Motor neuron (in vitro differentiated cells): Measurements from ENCODE around the gene PLK3. TPM values are rescaled to one million over a fixed set of nuclear protein-coding genes. Genes with fewer than 3 reads are reported as not detected.

Source experiments
- ATAC-seq, 8 experiments: fragments of 200-7000 bp; cut with Tn5 transposase; replicated peaks in 6 of 8; 2 replicates each; pipeline ENCODE4 v1.8.0; 2021; ENCODE audit warnings: mild to moderate bottlenecking in 8 of 8, moderate library complexity in 8 of 8
- H3K27ac ChIP-seq, 2 donors: fragments of 250-450 bp; sonication (Bioruptor Pico); 2 replicates each; pipeline ENCODE4 v1.9.0; 2021; ENCODE audit warnings: antibody characterized with exemption in 2 of 2, mild to moderate bottlenecking in 2 of 2, moderate library complexity in 1 of 2
- H3K4me1 ChIP-seq, 2 donors: fragments of 250-450 bp; sonication (Bioruptor Pico); replicated peaks in 1 of 2; 2 replicates each; pipeline ENCODE4 v1.6.1; 2021; ENCODE audit warnings: antibody characterized with exemption in 2 of 2, mild to moderate bottlenecking in 2 of 2, moderate library complexity in 1 of 2
- H3K4me3 ChIP-seq, 5 donors: fragments of 250-450 bp; sonication (Bioruptor Pico); 2 replicates each; pipeline ENCODE4 v1.9.0; 2021; ENCODE audit warnings: antibody characterized with exemption in 5 of 5, mild to moderate bottlenecking in 5 of 5, moderate library complexity in 4 of 5
- whole genome bisulfite sequencing, 10 experiments: fragments of 450-650 bp; shearing (Covaris generic); methylation state at CpG; one replicate each; pipeline ENCODE4 v1.0.0; 2022; 5-methylcytosine and 5-hydroxymethylcytosine counted together
- in situ Hi-C, 9 experiments: fragments of 400-800 bp; cut with MboI; loops; one replicate each; pipeline ENCODE4 v1.15.0; 2021; ENCODE audit warnings: low sequenced_read_pairs in 9 of 9, low pct_unique_long_range_greater_than_20kb in 2 of 9; ENCODE audit not compliant: unreplicated experiment in 9 of 9
- total RNA-seq, 8 experiments: library from RNA; unstranded; fragments of 300-600 nt; gene quantifications; 2 replicates each; pipeline versions ENCODE4 v1.2.3 to v1.2.4, GENCODE V29; 2022

PLK3 gene
- total RNA-seq, 8 experiments from 2014 or later: 17.4 to 48.5 (median 28.3) TPM

DNA sequence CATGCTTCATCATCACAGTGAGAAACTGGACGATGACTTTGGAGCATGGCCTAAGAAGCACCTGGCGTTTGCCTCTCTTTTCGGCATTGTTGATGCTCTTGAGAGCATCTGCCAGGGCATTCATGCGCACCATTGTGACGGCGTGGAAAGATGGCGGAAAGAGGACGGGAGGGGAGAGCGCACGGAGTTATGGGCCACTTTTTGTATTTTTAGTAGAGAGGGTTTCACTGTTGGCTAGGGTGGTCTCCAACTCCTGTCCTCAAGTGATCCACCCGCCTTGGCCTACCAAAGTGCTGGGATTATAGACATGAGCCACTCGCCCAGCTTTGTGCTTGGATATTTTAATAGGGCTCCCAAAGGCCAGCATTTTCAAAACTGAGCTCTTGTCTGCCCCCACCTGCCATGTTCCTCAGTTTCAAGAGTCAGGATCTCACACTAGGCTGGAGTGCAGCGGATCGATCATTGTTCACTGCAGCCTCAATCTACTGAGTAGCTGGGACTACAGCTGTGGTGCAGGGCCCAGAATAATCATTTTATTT is 19.5 kb upstream of the PLK3 start:
- Histone ChIP-seq H3K4me3 (no peak overlapping the region), H3K4me1 (peaks cover 28 to 32% of the 10 kb centered on the region in 2 donors), H3K27ac (no peak overlapping the region)
- ATAC-seq: peak in 1 of 8 experiments; percentile 3
- in situ Hi-C loops: no loop called here
- WGBS, 10 experiments: 87 to 98% (median 93%) methylated on average over 8 to 14 of the region's 14 CpGs; no CpG with 5 or more reads in 4 of the 10 experiments

DNA sequence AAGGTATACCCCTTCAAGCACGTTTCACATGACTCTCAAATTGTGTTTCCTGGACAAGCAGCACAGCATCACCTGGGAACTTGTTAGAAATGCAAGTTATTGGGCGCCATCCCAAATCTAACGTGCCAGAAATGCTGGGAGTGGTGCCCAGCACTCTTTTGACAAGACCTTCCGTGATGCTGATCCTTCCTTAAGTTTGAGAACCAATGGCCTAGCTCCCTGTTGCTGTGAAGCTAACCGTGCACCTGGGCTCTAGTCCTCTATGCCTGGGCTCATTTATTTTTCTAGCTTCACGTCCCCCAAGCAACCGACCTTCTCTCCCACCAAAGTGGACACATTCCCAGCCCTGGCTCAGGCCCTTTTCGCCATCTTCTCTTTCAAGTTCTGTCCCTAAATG is 16.5 kb upstream of the PLK3 start:
- ATAC-seq: peak in 1 of 8 experiments; percentile 2
- H3K4me1 ChIP-seq: peaks cover 20 to 28% of the 10 kb centered on the region in 2 donors
- in situ Hi-C loops: no loop called here
- H3K27ac ChIP-seq: no peak overlapping the region
- peak overlapping the region in 1 of 5 donors; percentile 10 for H3K4me3 ChIP-seq
- WGBS, 10 experiments: 62 to 92% (median 82%) methylated on average over 2 to 8 of the region's 8 CpGs; no CpG with 5 or more reads in 2 of the 10 experiments

DNA sequence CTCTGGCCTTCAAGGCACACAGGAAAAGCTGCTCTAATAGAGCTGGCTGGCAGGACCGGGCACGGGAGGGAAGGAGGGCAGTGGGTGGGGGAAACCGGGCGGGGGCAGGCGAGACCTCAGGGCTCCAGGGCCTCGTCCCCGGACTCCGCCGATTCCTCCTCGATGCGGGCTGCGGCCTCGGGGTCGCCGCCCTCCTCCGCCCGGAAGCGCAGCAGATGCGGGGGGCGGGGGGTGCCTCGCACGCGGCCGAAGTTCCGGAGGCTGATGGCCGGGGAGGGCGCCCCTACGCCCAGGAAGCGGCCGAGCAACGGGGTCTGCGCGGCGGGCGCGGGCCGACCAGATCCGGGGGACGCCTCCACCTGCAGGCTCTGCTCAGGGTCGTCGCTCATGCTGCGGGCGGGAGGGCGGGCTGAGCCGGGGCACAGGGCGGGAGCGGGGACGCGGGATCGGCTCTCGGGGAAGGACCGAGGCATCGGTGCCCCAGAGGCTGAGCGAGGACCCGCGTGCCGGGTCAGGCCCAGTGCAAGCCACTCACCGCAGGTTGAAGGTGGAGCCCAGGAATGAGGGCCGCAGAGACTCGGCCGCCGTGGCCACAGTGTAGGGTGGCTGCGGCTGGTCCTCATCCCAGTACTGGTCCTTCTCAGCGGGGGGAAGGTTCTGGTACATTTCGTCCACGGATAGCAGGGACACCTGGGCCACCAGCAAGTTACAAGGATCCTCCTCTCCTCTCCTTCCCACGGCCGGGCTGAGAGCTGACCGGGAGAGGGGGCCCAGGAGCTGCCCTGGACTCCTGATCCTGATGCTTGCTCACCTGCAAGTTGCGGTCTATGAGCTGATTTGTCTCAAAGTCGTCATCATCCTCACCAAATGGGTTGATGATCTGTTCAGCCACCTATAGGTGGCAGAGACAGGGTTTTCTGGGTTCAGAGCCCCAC is 15.8 kb upstream of the PLK3 start:
- in situ Hi-C loops: no loop called here

DNA sequence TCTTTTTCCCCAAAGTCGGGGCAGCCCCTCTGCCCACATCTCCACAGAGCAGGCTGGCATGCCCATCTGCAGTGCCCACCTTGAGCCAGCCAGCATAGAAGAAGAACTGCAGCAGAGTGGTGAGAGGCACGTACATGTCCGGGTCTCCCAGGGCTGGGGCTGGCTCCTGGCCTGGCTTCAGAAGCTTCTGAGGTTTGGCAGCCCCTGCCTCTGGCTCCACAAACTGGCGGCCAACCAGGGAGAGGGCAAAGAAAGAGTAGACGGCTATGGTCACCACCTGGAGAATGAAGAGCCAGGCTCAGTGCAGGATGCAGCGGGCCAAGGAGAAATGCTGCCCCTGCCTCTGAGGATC is 15.2 kb upstream of the PLK3 start:
- peaks cover 20 to 28% of the 10 kb centered on the region in 2 donors for H3K4me1 ChIP-seq
- 67 to 100% (median 100%) methylated on average over 1 to 3 of the region's 6 CpGs; no CpG with 5 or more reads in 6 of the 10 experiments for WGBS, 10 experiments
- H3K27ac ChIP-seq: no peak overlapping the region
- ATAC-seq: no peak
- H3K4me3 ChIP-seq: no peak overlapping the region
- in situ Hi-C loops: no loop called here

More for the DNA sequence above, 15.8 kb upstream of the PLK3 start:
- Histone ChIP-seq H3K4me3 (peak overlapping the region in 3 of 5 donors; percentile 7 to 16 (median 10)), H3K4me1 (peaks cover 20 to 28% of the 10 kb centered on the region in 2 donors), H3K27ac (no peak overlapping the region)
- ATAC-seq: peak; percentile 4 to 42 (median 22)
- 0 to 83% (median 40%) methylated on average over 2 to 19 of the region's 71 CpGs; no CpG with 5 or more reads in 4 of the 10 experiments for WGBS, 10 experiments

DNA sequence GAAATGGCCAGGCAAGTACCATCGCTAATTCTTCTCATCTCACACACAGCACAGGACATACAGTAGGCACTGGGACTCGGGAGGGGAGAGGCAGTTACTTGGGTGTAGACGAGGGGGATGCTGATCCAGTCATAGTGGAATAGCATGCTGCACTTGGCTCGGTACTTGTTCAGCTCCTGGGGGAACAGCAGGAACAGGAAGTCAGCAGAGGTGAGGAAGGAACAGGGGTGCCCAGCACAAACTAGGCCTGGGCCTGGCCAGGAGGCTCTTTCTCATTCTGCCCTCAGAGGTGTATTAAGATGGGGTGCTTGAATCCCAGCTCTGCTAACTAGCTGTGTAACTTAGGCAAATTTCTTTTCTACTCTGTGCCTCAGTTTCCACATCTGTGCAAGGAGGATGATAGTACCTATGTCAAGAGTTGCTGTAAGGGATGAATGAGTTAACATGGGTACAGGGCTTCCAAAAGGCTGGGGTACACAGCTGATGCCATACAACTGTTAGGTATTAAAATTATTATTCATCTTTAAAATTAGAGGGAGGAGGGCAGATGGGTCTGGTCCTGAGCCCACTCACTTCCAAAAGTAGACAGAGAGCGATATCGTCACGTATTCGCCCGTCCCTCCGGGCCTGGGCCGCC is 14.6 kb upstream of the PLK3 start:
- no peak overlapping the region for H3K4me3 ChIP-seq
- no peak overlapping the region for H3K27ac ChIP-seq
- in situ Hi-C loops: no loop called here
- peaks cover 20 to 28% of the 10 kb centered on the region in 2 donors for H3K4me1 ChIP-seq
- 31 to 80% (median 49%) methylated on average over 2 to 7 of the region's 11 CpGs; no CpG with 5 or more reads in 4 of the 10 experiments for WGBS, 10 experiments
- ATAC-seq: no peak

DNA sequence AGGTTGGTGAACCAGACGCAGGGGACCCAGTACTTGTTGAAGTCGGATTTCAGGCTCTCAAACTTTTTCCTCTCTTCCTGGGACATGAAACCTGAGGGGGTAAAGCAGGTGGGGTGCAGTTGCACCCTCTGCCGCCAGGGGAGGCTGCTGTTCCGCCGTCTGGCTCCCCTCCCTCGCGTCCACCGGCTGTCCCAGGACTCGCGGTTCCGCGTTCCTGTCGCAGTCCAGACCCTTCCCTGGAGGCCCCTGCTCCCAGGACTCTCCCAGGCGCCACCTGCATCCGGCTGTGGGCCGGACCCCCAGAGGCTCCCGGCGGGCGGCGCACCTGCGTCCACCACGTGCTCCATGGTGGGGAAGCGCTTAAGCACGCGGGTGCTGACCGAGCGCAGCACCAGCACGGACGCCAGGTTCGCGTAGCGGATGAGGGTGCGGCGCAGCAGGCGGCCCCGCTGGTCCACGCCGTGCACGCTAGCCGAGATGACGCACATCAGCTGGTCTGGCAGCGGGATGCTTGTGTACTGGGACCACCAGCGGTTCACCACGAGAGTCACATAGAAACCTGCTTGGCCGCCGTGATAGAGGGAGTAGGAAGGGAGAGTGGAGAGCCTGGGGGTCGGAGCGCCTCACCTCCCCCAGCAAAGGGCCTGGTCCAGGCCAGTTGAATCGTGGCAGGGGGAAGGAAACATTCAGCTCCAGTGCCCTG is 13.9 kb upstream of the PLK3 start:
- Histone ChIP-seq H3K4me1 (peaks cover 25 to 28% of the 10 kb centered on the region in 2 donors), H3K27ac (no peak overlapping the region), H3K4me3 (peak overlapping the region in 4 of 5 donors; percentile 5 to 26 (median 17))
- WGBS, 10 experiments: 0 to 67% (median 17%) methylated on average over 1 to 43 of the region's 49 CpGs; no CpG with 5 or more reads in 3 of the 10 experiments
- in situ Hi-C loops: no loop called here
- peak; percentile 69 to 89 (median 82) for ATAC-seq

DNA sequence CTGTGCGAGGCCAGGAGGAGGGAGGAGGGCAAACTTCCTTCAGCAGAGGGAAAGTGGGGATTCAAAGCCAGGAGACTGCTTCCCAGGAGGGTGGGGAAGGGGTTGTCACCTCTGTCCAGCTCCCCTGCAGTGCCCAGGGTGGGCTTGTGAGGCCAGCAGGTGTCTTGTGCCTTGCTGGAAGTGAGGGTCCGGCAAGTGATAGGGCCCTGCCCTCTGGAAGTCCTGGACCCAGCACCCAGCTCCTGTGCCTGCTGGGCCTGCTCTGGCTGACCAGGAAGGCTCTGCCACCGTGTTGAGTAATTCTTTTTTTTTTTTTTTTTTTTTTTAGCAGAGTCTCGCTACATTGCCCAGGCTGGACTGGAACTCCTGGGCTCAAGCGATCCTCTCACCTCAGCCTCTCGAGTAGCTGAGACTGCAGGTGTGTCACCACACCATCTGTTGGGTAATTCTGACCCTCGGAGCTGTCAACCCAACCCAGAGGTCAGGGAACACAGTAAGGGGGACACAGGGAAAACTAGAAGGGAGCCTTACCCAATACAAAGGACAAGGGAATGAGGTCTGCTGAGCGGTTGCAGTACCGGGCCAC is 13.2 kb upstream of the PLK3 start:
- Histone ChIP-seq H3K27ac (no peak overlapping the region), H3K4me1 (peaks cover 26 to 28% of the 10 kb centered on the region in 2 donors), H3K4me3 (no peak overlapping the region)
- no peak for ATAC-seq
- in situ Hi-C loops: no loop called here
- 0 to 100% (median 86%) methylated on average over 1 to 8 of the region's 9 CpGs; no CpG with 5 or more reads in 4 of the 10 experiments for WGBS, 10 experiments

DNA sequence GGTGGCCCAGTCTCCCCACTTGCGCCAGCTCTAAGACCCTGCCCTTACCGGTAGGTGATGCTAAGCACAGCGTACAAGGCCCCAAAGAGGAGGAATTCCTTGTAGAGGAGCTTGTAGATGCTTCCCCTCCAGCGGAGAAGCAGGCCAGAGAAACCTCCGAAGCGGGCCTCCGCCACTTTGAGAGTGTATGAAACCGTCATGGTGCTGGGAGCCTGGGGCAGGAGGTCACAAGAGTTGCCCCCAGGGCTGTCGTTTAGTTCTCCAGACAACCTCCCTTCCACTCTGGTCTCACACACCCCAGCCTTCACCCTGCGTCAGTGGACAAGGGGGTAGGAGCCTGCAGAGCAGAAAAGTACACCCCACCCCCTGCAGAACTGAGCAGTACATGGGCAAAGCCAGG is 12.7 kb upstream of the PLK3 start:
- Histone ChIP-seq H3K4me1 (peaks cover 26 to 28% of the 10 kb centered on the region in 2 donors), H3K4me3 (no peak overlapping the region), H3K27ac (no peak overlapping the region)
- WGBS, 10 experiments: 89 to 100% (median 95%) methylated on average over 1 to 8 of the region's 10 CpGs; no CpG with 5 or more reads in 5 of the 10 experiments
- in situ Hi-C loops: no loop called here
- ATAC-seq: no peak

DNA sequence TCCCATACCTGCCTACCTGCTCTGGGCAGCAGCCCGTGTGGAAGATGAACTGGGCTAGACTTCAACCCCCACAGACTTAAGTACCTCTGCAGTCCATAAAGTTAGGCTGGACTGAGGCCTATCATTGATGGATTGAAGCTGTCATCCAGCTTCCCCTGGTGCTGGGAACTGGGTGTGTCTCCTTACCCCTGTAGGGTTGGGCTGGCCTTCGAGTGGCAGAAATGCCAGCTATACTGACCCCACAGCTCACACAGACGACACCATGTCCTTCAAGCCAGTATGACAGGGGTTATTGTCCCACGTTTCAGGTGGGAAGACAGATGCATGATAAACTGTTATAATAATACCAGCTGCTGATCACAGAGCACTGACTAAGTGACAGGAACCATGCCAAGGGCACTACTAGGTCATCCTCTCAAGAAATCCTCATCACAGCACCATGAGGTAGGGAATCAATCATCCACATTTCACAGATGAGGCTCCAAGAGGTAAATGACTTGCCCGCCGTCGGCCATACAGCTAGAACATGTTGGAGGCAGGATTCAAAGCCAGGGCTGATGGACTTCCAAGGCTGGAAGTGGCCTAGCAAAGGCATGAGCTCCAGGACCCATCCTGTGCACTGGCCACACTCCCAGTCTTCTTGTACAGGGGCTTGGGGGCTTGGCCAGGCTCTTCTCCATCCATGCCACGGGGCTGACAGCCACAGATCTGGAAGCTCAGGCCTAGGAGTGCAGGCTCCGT is 11.9 kb upstream of the PLK3 start, which contains the start of gene BEST4:
BEST4 (minus strand) TSS at position 51 of the 741 bp plus-strand sequence. CDS start 465 bp downstream, outside the sequence.
- Histone ChIP-seq H3K27ac (no peak within 1 kb of the TSS), H3K4me3 (no peak within 1 kb of the TSS), H3K4me1 (peaks cover 26 to 28% of the 10 kb centered on the region in 2 donors)
- WGBS, 10 experiments: 40 to 100% (median 78%) methylated on average over 1 to 7 of the region's 9 CpGs; no CpG with 5 or more reads in 2 of the 10 experiments
- ATAC-seq: no peak
- in situ Hi-C loops: no loop called here

DNA sequence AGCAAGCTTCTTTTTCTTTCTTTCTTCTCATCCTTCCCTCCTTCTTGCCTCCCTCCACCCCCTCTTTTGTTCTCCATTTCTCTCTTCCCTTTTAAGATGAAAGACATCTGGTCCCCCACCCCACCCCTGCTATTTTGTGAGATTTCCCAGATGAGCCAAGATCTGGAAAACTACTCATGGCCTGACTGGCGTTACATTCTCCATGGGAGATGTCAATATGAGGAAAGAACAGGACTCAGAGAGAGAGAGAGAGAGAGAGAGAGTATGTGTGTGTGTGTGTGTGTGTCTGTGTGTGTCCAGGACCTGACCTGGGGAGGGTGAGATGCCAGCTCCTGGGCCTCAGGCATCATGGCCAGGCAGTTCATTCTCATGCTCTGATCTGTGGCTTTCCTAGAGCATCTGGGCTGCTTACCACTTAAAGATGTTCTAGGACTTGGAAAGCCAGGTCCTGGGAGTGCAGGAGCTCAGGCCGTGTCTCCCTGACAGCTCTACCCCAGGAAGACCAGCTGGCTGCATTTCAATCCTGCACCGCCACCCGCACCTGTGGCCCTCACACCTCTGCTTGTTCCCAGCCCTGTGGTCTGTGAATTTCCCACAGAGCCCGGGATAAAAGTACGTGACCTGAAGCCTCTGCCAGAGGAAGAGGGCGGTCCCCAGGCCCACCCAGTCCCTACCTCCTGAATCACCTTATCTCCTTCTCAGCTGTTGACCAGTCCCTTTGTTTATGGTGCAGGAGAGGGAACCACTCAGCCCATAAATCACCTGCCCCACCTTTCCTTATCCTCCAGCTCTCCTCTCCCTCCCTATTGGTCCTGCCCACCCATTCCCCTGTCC is 9.0 kb upstream of the PLK3 start:
- Histone ChIP-seq H3K4me3 (no peak overlapping the region), H3K27ac (no peak overlapping the region), H3K4me1 (peaks cover 8 to 10% of the 10 kb centered on the region in 2 donors)
- no peak for ATAC-seq
- in situ Hi-C loops: no loop called here
- WGBS, 10 experiments: 60 to 100% (median 80%) methylated on average over 1 to 4 of the region's 7 CpGs; no CpG with 5 or more reads in 5 of the 10 experiments
